ENCODE results near the gene CSTPP1. TPM values are rescaled to one million over a fixed set of nuclear protein-coding genes. Genes with fewer than 3 reads are reported as not detected.

The CSTPP1 gene
- total and polyA plus RNA-seq, 2 of the 4 experiments (the other 2 are of a cell fraction), result 22.0 to 35.7 TPM

- Histone ChIP-seq H3K4ac (ENCODE audit: low read depth, low read length) (no peak overlapping the region), H2AK9ac (replicated peaks; ENCODE audit: low read depth, low read length, poor library complexity) (no peak overlapping the region), H3K36me3 (ENCODE audit: control insufficient read depth, insufficient read depth, low read length) (no peaks in the 10 kb centered on the region), H2BK20ac (ENCODE audit: low read depth, low read length) (no peak overlapping the region), H3K27ac (ENCODE audit: insufficient read depth, low read length) (no peak overlapping the region), H2BK120ac (ENCODE audit: low read depth, low read length) (no peak overlapping the region), H3K23ac (ENCODE audit: low read depth, low read length) (no peak overlapping the region), H2BK5ac (ENCODE audit: low read depth, low read length, poor library complexity, severe bottlenecking) (no peak overlapping the region), H3K4me3 (ENCODE audit: insufficient read depth, low read depth, low read length) (no peak overlapping the region), H3K14ac (replicated peaks; ENCODE audit: low read depth, low read length) (no peak overlapping the region), H3K4me2 (ENCODE audit: low read depth, low read length) (no peak overlapping the region), H4K8ac (ENCODE audit: low read depth in 2 of 2, low read length in 2 of 2) (no peak overlapping the region), H4K5ac (ENCODE audit: low read depth, low read length) (no peak overlapping the region), H3K79me1 (ENCODE audit: low read depth in 1 of 2, low read length in 2 of 2) (peaks cover 3 to 8% of the 10 kb centered on the region in 2 experiments; a peak in 1 of 4 replicates), H3K18ac (ENCODE audit: low read depth, low read length) (no peak overlapping the region), H2BK15ac (ENCODE audit: low read depth, low read length) (no peak overlapping the region), H2AK5ac (ENCODE audit: low read depth, low read length) (no peak overlapping the region), H3K9me3 (ENCODE audit: control insufficient read depth, insufficient read depth, low read length) (no peaks in the 10 kb centered on the region), H3K56ac (ENCODE audit: extremely low read depth, insufficient read depth, low read length) (no peak overlapping the region), H4K20me1 (ENCODE audit: insufficient read depth, low read length) (no peaks in the 10 kb centered on the region), H3K9ac (ENCODE audit: low read depth, low read length) (no peak overlapping the region), H3K27me3 (ENCODE audit: control insufficient read depth, insufficient read depth, low read length) (no peaks in the 10 kb centered on the region), H3K9me1 (ENCODE audit: insufficient read depth, low read length) (peaks cover 26% of the 10 kb centered on the region), H3K4me1 (ENCODE audit: control insufficient read depth, insufficient read depth, low read length) (peaks cover 17% of the 10 kb centered on the region), H2AFZ (replicated peaks; ENCODE audit: low read length, poor library complexity) (no peak overlapping the region), H4K91ac (ENCODE audit: insufficient read depth, low read depth, low read length) (no peak overlapping the region)
- ChIA-PET CTCF (no interaction called here), POLR2A (ENCODE audit: unreplicated experiment) (no interaction called here)
- in situ Hi-C loops (cut with MboI; ENCODE audit: low sequenced_read_pairs), result no loop called here
- ATAC-seq (ENCODE audit: low read depth), result no peak
- peak; percentile 16 for DNase-seq
- no TSS peak for BruUV-seq (replicated peaks)
- dilution Hi-C loops (cut with HindIII; ENCODE audit: low sequenced_read_pairs, unreplicated experiment), result no loop called here
- no CpG with 5 or more reads among the region's 4 CpGs for WGBS, 2 experiments (ENCODE audit: extremely low coverage in 2 of 2, insufficient read length in 1 of 2)
- TF ChIP-seq POLR2A (IDR thresholded peaks at IDR 0.05; ENCODE audit: low read depth, low read length) (no peak), CTCF (conservative IDR thresholded peaks at IDR 0.05; ENCODE audit: low read depth, low read length) (no peak), RAD21 (IDR thresholded peaks at IDR 0.05; ENCODE audit: low read length) (no peak), RCOR1 (IDR thresholded peaks at IDR 0.05; ENCODE audit: insufficient replicate concordance, low read length) (no peak)
- intact Hi-C loops (cut with micrococcal nuclease), result no loop called here
These were observed 171.7 kb downstream of the CSTPP1 start for GRCh38 chr11:47108214-47108613.
